GM18907 (cell line): ENCODE measurements around the gene GNA12.

Experiments
- ATAC-seq: cut with Tn5 transposase; IDR thresholded peaks from one replicate; pipeline ENCODE4 v1.9.1; 2021; ENCODE audit warnings: mild to moderate bottlenecking, moderate library complexity; ENCODE audit not compliant: unreplicated experiment

Gene GNA12

DNA sequence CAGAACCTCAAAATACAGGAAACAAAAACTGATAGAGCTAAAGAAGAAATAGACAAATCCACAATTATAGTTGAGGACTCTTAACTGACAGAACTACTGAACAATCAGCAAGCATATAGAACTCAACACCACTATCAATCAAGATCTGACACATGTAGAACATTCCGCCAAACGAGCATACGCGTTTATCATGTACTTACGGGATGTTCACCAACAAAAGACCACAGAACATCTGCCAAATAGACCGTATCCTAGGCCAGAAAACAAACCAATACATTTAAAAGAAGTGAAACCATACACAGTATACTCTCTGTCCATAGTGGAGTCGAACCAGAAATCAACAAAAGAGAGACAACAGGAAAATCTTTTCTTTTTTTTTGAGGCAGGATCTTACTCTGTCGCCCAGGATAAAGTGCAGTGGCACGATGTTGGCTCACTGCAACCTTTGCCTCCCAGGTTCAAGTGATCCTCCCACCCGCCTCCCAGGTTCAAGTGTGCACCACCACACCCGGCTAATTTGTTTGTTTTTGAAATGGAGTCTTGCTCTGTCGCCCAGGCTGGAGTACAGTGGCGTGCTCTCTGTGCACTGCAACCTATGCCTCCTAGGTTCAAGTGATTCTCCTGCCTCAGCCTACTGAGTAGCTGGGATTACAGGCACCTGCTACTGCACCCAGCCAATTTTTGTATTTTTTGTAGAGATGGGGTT, 5.1 kb downstream of the GNA12 start:
- no peak for ATAC-seq

DNA sequence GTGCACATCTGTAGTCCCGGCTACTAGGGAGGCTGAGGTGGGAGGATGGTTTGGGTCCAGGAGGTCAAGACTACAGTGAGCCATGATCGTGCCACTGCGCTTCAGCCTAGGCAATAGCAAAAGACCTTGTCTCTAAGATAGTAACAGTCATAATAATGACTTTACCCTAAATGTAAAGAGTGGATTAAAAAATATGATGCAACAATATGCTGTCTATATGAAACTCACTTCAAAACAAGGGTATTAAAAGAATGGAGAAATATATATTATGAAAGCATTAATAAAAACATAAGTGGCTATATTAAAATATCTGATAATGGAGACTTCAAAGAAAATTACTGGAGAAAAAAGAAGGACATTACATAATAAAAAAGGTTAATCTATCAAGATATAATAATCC, 5.7 kb downstream of the GNA12 start:
- ATAC-seq, result no peak

DNA sequence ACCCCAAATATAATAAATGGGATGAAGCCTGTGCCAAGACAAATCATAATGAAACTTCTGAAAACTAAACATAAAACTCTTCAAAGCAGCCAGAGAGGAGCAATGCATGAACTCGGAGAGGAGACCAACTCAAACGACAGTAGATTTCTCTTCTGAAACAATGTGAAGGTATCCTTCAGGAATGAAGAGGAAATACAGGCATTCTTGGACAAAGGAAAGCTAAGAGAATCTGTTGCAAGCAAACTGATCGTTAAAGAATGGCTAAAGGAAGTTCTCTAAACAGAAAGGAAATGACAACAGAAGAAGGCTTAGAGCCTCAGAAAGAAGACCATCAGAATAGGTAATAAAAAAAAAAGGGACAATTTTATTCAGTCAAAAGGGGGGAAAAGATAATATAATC, 6.6 kb downstream of the GNA12 start:
- ATAC-seq, result no peak

DNA sequence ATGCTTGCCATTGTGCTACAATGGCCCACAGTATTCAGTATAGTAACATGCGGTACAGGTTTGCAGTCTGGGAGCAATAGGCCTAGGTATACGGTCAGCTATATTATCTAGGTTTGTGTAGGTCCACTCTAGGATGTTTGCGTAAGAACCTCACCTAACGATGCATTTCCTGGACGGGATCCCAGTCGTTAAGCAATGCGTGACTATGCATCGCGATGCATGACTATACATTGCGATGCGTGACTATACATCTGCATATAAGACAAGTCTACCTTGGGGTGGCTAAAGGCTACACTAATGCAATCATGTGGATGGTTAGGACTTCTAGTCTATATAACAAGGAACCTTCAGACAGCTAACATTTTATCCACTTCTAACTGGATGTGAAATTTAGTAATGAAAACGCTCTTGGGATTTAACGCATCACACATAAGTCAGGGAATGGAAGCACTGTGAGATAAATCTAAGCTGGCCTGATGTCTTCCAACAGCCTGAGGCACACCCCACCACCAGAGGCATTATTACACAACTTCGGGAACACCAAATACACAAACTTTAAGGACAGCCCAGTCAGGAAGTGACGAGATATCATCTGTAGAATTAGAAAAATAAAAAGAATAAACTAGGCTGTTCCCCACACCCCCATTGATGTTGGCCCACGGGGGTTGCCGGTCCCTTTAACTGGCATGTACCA, 9.2 kb downstream of the GNA12 start:
- ATAC-seq, result no peak

DNA sequence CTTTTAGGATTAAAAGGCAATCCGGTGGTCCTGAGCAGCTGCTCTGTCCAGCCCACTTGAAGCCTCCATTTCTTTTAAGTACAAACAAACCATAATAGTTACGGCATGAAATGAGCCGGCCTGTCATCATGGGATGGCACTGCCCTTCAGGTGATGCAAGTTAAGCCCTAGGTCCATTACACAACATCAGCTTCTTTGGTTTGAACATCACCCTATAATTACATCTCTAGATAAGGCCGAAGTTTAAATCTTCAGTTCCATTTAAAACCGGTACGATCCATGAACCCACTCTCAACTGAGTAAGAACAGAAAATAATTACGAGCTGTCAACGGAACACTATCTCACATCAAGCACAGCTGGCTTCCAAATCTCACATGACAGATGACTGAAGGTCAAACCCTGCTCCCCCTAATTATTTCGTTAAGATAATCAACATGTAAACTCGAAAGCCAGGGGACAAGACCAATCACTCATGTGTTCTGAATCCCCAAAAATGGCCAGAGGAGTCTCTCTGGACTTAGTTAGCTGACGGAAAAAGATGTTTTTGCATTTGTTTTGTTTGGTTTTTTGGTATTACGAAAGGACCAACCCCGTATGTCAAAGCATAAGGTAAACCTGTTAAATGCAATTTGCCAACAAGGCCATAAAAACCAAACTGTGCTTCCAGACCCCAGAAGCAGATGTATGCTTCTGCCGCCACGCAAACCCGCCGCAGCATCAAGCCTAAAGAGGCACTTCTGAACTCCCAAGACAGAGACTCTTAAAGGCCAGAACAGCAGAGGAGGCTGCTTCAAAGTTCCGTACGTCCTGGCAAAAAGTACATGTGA, 10.8 kb downstream of the GNA12 start:
- no peak for ATAC-seq

DNA sequence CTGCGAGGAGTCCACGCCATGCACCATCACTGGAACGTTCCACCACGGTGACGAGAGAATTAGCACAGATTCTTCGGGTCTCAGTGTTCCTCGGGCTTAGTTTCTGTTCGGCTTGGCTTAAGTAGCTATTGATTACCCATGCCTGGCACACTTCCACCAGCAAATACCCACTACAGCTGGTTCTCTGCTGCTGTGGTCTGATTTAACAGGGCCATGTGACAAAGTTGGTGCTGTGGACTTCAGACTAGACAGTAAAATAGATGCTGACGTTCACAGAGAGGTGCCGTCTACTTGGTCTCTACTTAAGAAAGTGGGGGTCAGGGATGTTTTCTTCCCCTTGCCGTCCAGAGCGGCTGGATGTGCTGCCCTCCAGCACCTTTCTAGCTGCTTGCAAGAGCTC, 11.6 kb downstream of the GNA12 start:
- no peak for ATAC-seq

DNA sequence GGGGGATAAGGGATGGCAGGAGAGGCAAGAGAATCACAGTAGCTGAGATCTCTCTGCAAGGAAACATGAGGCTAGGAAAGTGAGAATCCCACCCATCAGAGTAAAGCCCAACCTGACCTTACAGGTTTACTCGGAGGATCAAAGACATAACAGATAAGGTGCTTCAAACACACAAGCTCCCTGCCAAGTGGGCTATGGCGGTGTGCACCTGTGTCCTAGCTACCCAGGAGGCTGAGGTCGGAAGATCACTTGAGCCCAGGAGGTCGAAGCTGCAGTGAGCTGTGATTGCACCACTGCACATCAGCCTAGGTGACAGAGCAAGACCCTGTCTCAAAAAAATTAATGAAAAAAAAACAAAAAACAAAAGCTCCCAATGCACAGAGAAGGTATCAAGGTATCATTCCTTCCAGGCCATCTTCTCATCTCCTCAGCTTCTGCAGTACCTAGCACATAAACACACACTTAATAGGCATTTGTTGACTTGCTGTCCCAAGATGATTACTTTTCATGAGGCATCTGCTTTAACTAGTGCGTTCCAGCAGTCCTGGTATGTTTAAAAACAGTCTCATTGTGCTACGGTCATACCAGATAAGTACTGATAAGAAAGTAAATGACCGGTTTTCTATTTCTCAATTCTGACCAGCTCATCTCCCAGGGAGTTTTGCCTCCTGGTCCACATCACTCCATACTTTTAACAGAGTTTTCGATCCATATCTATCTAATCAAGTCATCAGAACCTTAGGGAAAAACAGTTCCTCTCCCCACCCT, 13.3 kb downstream of the GNA12 start:
- ATAC-seq, result no peak

DNA sequence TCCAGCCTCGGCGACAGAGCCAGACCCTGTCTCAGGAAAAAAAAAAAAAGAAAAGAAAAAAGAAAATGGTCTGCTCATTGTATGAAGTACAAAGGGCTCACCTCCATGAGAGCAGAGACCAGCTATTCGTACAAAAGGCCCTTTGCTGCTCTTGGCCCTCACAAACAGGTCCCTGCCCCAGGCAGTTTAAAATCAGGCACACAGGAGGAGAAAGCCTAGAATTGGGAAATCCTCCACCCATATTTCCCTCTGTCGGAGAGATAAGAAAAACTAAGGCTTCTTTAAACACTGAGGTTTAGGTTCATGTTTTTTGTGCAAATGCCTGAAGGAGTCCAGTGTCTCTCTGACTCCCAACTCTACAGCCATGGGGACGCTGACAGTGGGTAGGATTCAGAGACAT, 15.1 kb downstream of the GNA12 start:
- ATAC-seq, result no peak

DNA sequence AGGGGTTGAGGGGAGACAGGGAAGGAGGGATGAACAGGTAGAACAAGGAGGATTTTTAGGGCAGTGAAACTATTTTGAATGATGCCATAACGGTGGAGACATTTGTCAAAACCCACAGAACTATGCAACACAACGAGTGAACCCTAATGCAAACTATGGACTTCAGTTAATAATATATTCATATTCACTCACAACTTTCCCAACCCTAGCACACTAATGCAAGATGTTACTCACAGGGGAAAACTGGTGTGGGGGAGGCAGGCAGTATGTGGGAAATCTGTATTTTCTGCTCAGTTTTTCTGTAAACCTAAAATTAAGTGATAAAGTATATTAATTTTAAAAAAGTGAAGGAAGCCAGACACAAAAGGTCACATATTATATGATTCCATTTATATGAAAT, 17.3 kb downstream of the GNA12 start:
- ATAC-seq, result no peak

DNA sequence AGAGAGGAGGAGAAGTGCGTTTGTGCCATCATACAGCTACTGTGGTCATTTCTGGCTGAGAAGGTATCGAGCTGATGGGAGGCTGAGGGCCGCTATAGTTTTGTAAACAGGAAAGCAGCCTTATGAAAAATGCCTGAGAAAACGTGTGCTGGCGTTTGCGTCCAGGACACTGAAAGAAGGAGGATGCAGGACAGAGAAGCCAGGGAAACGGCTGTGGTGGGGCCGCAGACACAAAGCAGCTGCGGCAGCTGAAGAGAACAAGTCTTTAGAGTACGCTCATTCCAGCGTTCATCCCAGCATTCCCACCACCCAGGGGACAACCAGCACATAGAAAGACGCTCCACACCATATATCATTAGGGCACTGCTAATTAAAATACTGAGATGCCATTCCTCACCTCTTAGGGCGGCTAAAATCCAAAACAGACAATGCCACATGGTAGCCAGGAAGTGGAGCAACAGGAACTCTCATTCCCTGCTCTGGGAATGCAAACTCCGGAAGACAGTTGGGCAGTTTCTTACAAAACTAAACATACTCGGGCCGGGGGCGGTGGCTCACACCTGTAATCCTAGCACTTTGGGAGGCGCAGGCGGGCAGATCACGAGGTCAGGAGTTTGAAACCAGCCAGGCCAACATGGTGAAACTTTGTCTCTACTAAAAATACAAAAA, 18.4 kb downstream of the GNA12 start:
- no peak for ATAC-seq

DNA sequence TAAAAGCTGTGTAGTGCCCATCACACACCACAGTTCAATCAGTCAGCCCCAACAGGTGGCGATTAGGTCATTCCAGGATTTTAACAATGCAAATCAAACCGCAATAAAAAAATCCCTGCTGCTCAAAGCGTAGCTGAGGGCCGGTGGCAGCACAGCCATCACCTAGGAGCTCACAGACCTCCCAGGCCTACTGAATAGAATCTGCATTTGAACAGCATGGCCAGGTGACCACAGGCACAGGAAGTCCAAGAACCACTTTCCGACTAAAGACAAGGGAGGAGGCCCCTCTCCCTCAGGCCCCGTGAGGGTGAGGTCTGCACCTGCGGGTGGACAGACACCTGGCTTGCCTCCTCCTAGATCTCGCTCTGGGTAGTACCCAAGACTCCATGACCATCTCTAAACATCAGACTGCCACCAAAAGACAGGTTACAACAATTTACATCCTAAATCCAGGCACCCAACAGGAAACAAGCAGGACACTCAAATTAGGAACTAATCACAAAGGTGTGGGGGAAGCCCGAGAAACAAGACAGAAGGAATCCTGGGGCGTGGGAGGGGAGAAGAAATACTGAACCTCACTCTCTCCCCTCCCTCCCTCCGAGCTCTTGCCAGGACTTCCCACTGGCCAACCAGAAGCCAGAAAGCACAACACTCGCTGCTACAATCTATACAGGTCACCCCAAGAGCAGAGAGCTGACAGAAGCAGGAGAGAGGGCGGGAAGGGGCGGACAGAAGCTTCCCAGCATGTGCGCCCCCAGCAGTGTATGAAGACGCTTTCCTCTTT, 19.2 kb downstream of the GNA12 start:
- ATAC-seq, result peak; percentile 59

DNA sequence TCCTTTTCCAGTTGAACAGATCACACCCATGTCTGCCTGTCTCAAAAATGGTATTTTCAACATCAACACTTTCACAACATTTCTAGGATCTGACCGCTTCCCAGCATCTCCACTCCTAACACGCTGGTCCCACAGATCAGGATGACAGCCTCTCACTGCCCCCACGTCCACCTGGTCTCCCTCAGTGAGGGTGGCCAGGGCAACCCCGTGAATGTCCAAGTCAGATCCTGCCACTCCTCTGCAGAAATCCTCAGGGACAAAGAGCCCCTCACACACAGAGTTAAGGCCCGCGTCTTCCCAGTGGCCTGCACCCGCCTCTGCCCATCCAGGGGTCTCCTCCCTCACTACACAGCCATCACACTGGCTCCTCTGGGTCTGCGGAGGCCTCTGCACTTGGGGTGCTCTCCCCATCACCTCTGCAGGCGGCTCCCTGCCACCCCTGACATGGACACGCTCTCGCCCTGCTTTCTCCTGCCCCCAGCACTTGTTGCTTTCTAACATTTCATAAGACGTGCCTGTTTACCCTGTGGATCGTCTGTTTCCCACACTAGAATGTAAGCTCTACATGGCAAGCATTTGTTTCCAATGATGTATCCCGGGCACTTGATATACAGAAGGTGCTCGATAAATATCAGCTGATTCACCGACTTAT, 20.0 kb downstream of the GNA12 start:
- no peak for ATAC-seq

DNA sequence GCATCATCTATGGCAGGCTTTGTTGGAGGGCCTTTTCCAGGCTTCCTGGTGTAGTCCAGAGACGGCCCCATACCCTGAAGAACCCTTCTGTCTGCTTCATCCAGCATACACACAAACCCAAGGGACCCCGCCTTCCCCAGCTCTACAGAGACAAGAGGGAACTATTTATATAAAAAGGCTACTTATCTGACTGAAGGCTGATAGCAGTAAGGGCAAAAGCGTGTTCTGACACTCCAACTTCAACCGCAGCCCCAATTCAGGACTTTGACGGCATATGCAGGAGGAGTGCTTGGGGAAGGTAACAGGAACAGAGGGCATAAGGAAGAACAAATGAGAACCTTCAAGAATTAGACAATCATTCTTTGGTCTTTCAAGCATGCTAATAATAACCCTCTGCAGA, 21.0 kb downstream of the GNA12 start:
- no peak for ATAC-seq

DNA sequence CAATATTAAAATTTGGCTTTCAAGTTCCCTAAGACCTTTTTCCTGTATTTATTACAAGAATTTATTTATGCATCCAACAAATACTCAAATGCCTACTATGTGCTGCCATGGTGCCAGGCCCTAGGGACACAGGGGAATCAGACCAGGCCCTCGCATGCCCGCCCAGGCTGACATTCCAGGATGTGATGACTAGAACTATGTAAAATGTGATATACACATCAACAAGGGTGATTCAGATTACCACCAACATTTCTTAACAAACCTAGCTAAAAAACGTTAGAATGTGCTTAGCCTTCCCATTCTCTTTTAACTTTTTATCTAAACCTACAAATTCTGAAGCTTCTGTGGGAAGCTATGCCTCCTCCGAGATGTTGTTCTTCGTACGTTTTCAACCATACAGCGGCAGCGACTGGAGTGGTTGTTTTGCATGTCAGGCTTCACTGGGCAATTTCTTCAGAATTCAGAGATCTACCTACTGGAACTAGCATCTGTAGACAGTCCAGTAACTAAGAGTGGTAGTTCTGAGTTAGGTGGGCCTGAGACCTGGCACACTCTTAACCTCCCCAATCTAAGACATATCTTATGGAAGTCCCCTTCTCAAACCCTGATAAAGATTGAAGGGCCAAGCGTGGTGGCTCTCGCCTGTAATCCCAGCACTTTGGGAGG, 22.1 kb downstream of the GNA12 start:
- ATAC-seq, result peak; percentile 44

DNA sequence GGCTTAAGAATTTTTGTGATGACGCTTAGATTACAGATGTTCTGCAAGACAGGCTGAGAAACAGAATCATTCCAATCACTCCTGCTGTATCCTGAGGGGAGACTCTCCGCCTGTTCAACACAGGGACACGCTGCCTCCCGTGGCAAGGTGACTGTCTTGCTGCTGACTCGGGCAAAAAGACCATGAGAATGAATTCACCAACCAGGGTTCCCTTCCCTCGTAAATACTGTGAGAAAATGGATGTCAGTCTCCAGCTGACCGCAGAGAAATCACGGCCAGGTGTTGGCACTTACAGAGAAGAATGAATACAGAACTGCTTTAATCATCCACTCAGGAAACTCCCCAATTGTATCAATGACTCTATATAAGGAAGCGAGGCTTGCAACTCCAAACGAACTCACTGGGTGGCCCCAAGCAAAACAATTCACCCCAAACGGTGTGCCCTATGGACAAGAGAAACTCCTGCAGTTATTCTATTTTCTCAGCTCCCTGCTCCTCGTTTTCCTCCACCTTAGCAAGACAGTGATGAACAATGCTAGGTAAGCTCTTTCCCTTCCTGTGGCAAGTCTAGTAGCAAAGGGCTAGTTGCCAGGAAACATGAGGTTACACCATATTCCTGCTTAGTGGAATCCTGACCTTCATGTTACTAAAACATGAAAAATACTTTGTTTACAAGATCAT, 22.8 kb downstream of the GNA12 start:
- ATAC-seq, result peak; percentile 55

DNA sequence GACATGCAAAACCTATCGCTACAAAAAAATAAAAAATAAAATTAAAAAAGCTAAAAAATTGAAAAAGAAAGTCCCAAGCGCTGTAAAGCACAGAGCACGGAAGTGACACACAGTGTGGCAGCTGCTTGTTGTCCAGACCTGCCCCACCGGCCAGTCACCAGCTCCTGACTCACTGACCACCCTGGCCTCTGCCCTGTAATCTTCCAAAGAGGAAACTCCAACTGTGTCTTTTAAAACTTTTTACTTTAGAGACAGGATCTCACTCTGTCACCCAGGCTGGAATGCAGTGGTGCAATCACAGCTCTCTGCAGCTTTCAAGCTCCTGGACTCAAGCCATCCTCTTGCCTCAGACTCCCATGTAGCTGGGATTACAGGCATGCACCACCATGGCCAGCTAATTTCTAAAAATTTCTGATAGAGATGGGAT, 23.6 kb downstream of the GNA12 start:
- ATAC-seq, result no peak

DNA sequence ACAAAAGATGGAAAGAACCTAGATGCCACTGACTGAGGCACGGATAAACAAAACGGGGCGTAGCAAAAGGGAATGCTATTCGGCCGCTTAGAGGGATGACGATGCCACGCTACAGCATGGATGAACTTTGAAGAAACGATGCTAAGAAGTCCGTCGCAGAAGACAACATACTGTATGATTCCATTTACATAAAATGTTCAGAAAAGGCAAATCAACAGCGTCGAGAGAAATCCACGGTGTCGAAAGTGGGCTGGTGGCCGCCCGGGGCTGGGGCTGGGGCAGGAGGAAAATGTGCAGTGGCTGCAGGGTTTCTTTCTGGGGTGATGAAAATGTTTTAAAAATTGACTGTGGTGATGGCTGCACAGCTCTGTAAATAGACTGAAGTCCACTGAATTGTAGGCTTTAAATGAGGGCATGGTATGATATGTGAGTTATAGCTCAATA, 24.1 kb downstream of the GNA12 start:
- no peak for ATAC-seq
